MM.1S (cell line): ENCODE data around the gene AMOTL2.

Experiments
- DNase-seq: peaks from one replicate; pipeline ENCODE4 v3.0.0-alpha.2; 2015
- H2AFZ ChIP-seq: fragments of 300-600 bp; sonication (generic); 2 replicates; pipeline ENCODE4 v1.6.0; 2016; ENCODE audit warnings: antibody characterized with exemption, low read length
- H3F3A ChIP-seq: fragments of 300-600 bp; sonication (generic); 2 replicates; pipeline ENCODE4 v1.6.1; 2016; ENCODE audit warnings: mild to moderate bottlenecking, antibody characterized with exemption, low read length, moderate library complexity, mixed read lengths; ENCODE audit not compliant: insufficient read depth
- H3K27ac ChIP-seq: fragments of 300-600 bp; sonication (generic); 2 replicates; pipeline ENCODE4 v1.5.1; 2016; ENCODE audit warnings: mild to moderate bottlenecking, low read length
- H3K27me3 ChIP-seq: fragments of 300-600 bp; sonication (generic); replicated peaks from 2 replicates; pipeline ENCODE4 v1.6.0; 2016; ENCODE audit warnings: low read length; ENCODE audit not compliant: insufficient read depth
- H3K36me3 ChIP-seq: fragments of 300-600 bp; sonication (generic); replicated peaks from 2 replicates; pipeline ENCODE4 v1.6.1; 2016; ENCODE audit warnings: mild to moderate bottlenecking, low read length, mixed read lengths; ENCODE audit not compliant: insufficient read depth
- H3K4me1 ChIP-seq: fragments of 300-600 bp; sonication (generic); 2 replicates; pipeline ENCODE4 v1.6.1; 2016; ENCODE audit warnings: low read length, mixed read lengths
- H3K4me2 ChIP-seq: fragments of 300-600 bp; sonication (generic); 2 replicates; pipeline ENCODE4 v1.6.0; 2016; ENCODE audit warnings: low read depth, low read length
- H3K4me3 ChIP-seq: fragments of 300-600 bp; sonication (generic); 2 replicates; pipeline ENCODE4 v1.5.1; 2016; ENCODE audit warnings: low read length, mixed read lengths
- H3K79me2 ChIP-seq: fragments of 300-600 bp; sonication (generic); 2 replicates; pipeline ENCODE4 v1.6.1; 2016; ENCODE audit warnings: mixed run types, low read length, mixed read lengths
- H3K9ac ChIP-seq: fragments of 300-600 bp; sonication (generic); 2 replicates; pipeline ENCODE4 v1.6.1; 2016; ENCODE audit warnings: low read length, mixed read lengths
- H3K9me2 ChIP-seq: fragments of 300-600 bp; sonication (generic); replicated peaks from 2 replicates; pipeline ENCODE4 v1.6.1; 2016; ENCODE audit warnings: mild to moderate bottlenecking, low read length, mixed read lengths; ENCODE audit not compliant: insufficient read depth
- H3K9me3 ChIP-seq: fragments of 300-600 bp; sonication (generic); replicated peaks from 2 replicates; pipeline ENCODE4 v1.6.1; 2016; ENCODE audit warnings: mild to moderate bottlenecking, low read length, mixed read lengths; ENCODE audit not compliant: insufficient read depth
- H4K20me1 ChIP-seq: fragments of 300-600 bp; sonication (generic); 2 replicates; pipeline ENCODE4 v1.6.1; 2016; ENCODE audit warnings: mild to moderate bottlenecking, low read length, moderate library complexity, mixed read lengths; ENCODE audit not compliant: insufficient read depth
- CTCF ChIP-seq: fragments of 300-600 bp; sonication (generic); IDR thresholded peaks from 2 replicates; pipeline ENCODE4 v1.5.1; 2016; ENCODE audit warnings: antibody characterized with exemption, low read length, mixed read lengths
- EZH2 ChIP-seq: fragments of 300-600 bp; sonication (generic); optimal IDR thresholded peaks from 2 replicates; pipeline ENCODE3; 2017; ENCODE audit warnings: low read depth, mild to moderate bottlenecking, antibody characterized with exemption, low read length, mixed read lengths
- EZH2phosphoT487 ChIP-seq: fragments of 300-600 bp; sonication (generic); IDR thresholded peaks from 2 replicates; pipeline ENCODE4 v1.6.1; 2018; ENCODE audit warnings: antibody characterized with exemption, low read length

AMOTL2 gene

GRCh38 chr3:134419214-134419959, 45.1 kb upstream of the AMOTL2 start:
- Histone ChIP-seq H3K27me3 (no peaks in the 10 kb centered on the region), H3K4me2 (no peak overlapping the region), H2AFZ (no peak overlapping the region), H3K9ac (no peak overlapping the region), H3K36me3 (no peaks in the 10 kb centered on the region), H3K9me3 (no peaks in the 10 kb centered on the region), H3K9me2 (no peaks in the 10 kb centered on the region), H3K27ac (no peak overlapping the region), H3F3A (no peaks in the 10 kb centered on the region), H3K4me1 (no peaks in the 10 kb centered on the region), H3K4me3 (no peak overlapping the region), H4K20me1 (no peaks in the 10 kb centered on the region), H3K79me2 (no peaks in the 10 kb centered on the region)
- TF ChIP-seq CTCF (no peak), EZH2 (no peak), EZH2phosphoT487 (no peak)
- no peak for DNase-seq

GRCh38 chr3:134409041-134409440, 34.8 kb upstream of the AMOTL2 start:
- no peaks in the 10 kb centered on the region for H3K4me1 ChIP-seq

GRCh38 chr3:134407239-134407625, 33.0 kb upstream of the AMOTL2 start:
- Histone ChIP-seq H3K36me3 (no peaks in the 10 kb centered on the region), H4K20me1 (no peaks in the 10 kb centered on the region), H3K79me2 (no peaks in the 10 kb centered on the region), H3K9ac (no peak overlapping the region), H3K9me2 (no peaks in the 10 kb centered on the region), H3F3A (no peaks in the 10 kb centered on the region), H3K4me1 (no peaks in the 10 kb centered on the region), H3K27me3 (no peaks in the 10 kb centered on the region), H3K4me3 (no peak overlapping the region), H2AFZ (no peak overlapping the region), H3K4me2 (no peak overlapping the region), H3K9me3 (no peaks in the 10 kb centered on the region), H3K27ac (no peak overlapping the region)
- DNase-seq = no peak
- no peak for TF ChIP-seq EZH2phosphoT487
- no peak for TF ChIP-seq EZH2

More at GRCh38 chr3:134409041-134409440, 34.8 kb upstream of the AMOTL2 start:
- Histone ChIP-seq H3K4me3 (no peak overlapping the region), H3K9me3 (no peaks in the 10 kb centered on the region), H3K9me2 (no peaks in the 10 kb centered on the region), H3K9ac (no peak overlapping the region), H3F3A (no peaks in the 10 kb centered on the region), H3K4me2 (no peak overlapping the region), H3K27me3 (no peaks in the 10 kb centered on the region), H3K36me3 (no peaks in the 10 kb centered on the region), H4K20me1 (no peaks in the 10 kb centered on the region), H2AFZ (no peak overlapping the region), H3K27ac (no peak overlapping the region), H3K79me2 (no peaks in the 10 kb centered on the region)
- TF ChIP-seq CTCF (no peak), EZH2phosphoT487 (no peak), EZH2 (no peak)
- DNase-seq = no peak
